ENCODE measurements around the gene WDR37.

The WDR37 gene

DNA sequence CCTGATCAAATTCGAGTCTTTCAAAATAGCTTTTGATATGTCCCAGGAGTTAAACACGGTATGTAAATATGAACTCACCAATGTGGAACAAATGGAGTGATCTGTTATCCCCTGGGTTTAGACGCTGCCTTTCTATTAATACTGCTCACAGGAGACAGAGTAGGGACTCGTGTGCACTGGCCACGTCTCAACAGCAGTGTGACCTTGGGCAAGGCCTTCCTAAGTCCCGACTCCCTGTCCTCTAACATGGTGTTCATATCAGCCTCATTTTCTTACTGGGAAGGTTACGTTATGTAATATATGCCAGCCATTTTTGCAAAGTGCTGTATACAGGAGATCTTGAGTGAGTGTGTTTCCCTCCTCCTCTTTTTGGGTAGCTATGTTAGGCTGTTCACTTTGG is 1.8 kb downstream of the WDR37 start:
- Histone ChIP-seq H3K4me1 (ENCODE audit: insufficient read depth, low read length) (peaks cover 85% of the 10 kb centered on the region), H3K4me2 (ENCODE audit: insufficient read depth, low read length) (peak overlapping the region; percentile 90), H3K79me2 (ENCODE audit: insufficient read depth, low read length) (peaks cover 99% of the 10 kb centered on the region), H2AFZ (ENCODE audit: low read depth, low read length) (no peak overlapping the region), H3K27ac (ENCODE audit: low read length) (peak overlapping the region; percentile 5; the same call in 1 of the 2 replicates), H3K9me3 (ENCODE audit: insufficient read depth, low read length, severe bottlenecking) (no peaks in the 10 kb centered on the region), H3K36me3 (ENCODE audit: insufficient read depth, low read length) (peaks cover 40% of the 10 kb centered on the region), H3K9ac (ENCODE audit: low read depth, low read length) (peak overlapping the region; percentile 99), H4K20me1 (ENCODE audit: insufficient read depth, low read length) (peaks cover 36% of the 10 kb centered on the region), H3K27me3 (ENCODE audit: insufficient read depth, low read length, poor library complexity) (no peaks in the 10 kb centered on the region), H3K4me3 (ENCODE audit: low read depth in 1 of 2, low read length in 2 of 2) (peak overlapping the region; percentile 94 to 100)
- TF ChIP-seq, protein P1, sequence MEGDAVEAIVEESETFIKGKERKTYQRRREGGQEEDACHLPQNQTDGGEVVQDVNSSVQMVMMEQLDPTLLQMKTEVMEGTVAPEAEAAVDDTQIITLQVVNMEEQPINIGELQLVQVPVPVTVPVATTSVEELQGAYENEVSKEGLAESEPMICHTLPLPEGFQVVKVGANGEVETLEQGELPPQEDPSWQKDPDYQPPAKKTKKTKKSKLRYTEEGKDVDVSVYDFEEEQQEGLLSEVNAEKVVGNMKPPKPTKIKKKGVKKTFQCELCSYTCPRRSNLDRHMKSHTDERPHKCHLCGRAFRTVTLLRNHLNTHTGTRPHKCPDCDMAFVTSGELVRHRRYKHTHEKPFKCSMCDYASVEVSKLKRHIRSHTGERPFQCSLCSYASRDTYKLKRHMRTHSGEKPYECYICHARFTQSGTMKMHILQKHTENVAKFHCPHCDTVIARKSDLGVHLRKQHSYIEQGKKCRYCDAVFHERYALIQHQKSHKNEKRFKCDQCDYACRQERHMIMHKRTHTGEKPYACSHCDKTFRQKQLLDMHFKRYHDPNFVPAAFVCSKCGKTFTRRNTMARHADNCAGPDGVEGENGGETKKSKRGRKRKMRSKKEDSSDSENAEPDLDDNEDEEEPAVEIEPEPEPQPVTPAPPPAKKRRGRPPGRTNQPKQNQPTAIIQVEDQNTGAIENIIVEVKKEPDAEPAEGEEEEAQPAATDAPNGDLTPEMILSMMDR (IDR thresholded peaks at IDR 0.05; ENCODE audit: borderline replicate concordance, extremely low read depth, low read length, poor library complexity, severe bottlenecking): no peak
- TF ChIP-seq EZH2 (IDR thresholded peaks at IDR 0.05; ENCODE audit: borderline replicate concordance, low read depth, low read length, severe bottlenecking): no peak
- ATAC-seq (ENCODE audit: insufficient read depth, low read depth) (no peak), DNase-seq (no peak)

DNA sequence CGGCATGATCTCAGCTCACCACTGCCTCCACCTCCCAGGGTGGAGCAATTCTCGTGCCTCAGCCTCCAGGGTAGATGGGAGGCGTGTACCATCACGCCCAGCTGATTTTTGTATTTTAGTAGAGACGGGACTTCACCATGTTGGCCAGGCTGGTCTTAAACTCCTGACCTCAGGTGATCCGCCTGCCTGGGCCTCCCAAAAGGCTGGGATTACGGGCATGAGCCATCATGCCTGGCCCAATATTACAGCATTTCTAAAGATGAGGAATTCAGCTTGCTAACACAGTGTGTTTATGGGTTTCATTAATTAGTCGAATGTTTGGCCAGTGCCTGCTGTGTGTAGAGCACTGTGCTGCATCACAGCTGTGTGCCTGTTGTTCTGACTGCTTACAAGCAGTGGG is 3.7 kb downstream of the WDR37 start:
- Histone ChIP-seq H3K36me3 (ENCODE audit: insufficient read depth, low read length) (peaks cover 30% of the 10 kb centered on the region), H2AFZ (ENCODE audit: low read depth, low read length) (no peak overlapping the region), H3K4me1 (ENCODE audit: insufficient read depth, low read length) (peaks cover 67% of the 10 kb centered on the region), H3K27ac (ENCODE audit: low read length) (no peak overlapping the region), H3K79me2 (ENCODE audit: insufficient read depth, low read length) (peaks cover 98% of the 10 kb centered on the region), H3K9me3 (ENCODE audit: insufficient read depth, low read length, severe bottlenecking) (no peaks in the 10 kb centered on the region), H3K4me3 (ENCODE audit: low read depth in 1 of 2, low read length in 2 of 2) (no peak overlapping the region), H3K4me2 (ENCODE audit: insufficient read depth, low read length) (peak overlapping the region; percentile 3; the same call in 1 of the 2 replicates), H3K9ac (ENCODE audit: low read depth, low read length) (no peak overlapping the region), H4K20me1 (ENCODE audit: insufficient read depth, low read length) (peaks cover 42% of the 10 kb centered on the region), H3K27me3 (ENCODE audit: insufficient read depth, low read length, poor library complexity) (no peaks in the 10 kb centered on the region)
- DNase-seq (no peak), ATAC-seq (ENCODE audit: insufficient read depth, low read depth) (no peak)
- no peak for TF ChIP-seq EZH2 (IDR thresholded peaks at IDR 0.05; ENCODE audit: borderline replicate concordance, low read depth, low read length, severe bottlenecking)
- TF ChIP-seq, protein P1 (IDR thresholded peaks at IDR 0.05; ENCODE audit: borderline replicate concordance, extremely low read depth, low read length, poor library complexity, severe bottlenecking): no peak

DNA sequence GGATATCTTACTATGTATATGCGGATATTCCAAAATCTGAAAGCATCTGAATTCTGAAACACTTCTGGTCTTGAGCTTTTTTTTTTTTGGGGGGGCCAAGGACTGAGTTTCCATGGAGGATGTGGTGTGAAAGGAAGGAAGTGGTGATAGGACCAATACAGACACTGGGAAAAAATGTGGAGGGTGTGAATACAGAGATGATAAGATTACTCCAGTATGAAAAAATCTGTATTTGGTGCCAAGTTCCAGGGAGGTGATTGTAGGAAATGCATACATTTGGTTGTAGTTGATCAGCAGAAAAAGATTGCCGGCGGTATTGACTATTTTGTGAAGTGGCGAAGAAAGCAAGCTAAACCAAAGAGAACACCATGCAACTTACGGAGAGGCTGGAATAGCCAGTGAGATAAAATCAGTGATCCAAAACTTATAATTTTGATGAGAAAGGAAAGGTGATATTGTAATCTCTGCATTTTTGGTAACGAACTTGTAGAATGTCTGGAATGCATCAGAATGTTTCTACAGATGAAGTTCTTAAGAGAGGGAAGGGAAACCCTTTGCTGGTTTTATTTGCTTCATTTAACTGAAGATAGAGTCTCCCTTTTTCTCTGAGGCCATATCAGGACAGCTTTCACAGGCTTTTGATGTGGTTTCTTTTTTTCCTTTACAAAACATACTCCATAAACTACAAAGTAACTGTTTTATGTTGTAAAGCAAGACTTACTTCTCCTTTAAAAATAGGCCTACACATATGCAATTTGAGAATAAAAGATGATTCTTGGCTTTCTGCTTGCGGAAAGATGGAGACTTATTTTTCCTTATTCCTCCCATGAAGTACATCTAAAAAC is 6.0 kb downstream of the WDR37 start:
- TF ChIP-seq EZH2 (IDR thresholded peaks at IDR 0.05; ENCODE audit: borderline replicate concordance, low read depth, low read length, severe bottlenecking): no peak
- TF ChIP-seq, protein P1 (IDR thresholded peaks at IDR 0.05; ENCODE audit: borderline replicate concordance, extremely low read depth, low read length, poor library complexity, severe bottlenecking): no peak
- H3K27me3 ChIP-seq (ENCODE audit: insufficient read depth, low read length, poor library complexity): no peaks in the 10 kb centered on the region
- H3K4me2 ChIP-seq (ENCODE audit: insufficient read depth, low read length): peak overlapping the region; percentile 18
- H3K36me3 ChIP-seq (ENCODE audit: insufficient read depth, low read length): peaks cover 26% of the 10 kb centered on the region
- no peaks in the 10 kb centered on the region for H3K9me3 ChIP-seq (ENCODE audit: insufficient read depth, low read length, severe bottlenecking)
- peaks cover 60% of the 10 kb centered on the region for H3K4me1 ChIP-seq (ENCODE audit: insufficient read depth, low read length)
- 0 out of 2 replicates have a peak overlapping the region, but pooled peaks have one; percentile 2 for H3K9ac ChIP-seq (ENCODE audit: low read depth, low read length)
- H4K20me1 ChIP-seq (ENCODE audit: insufficient read depth, low read length): peaks cover 41% of the 10 kb centered on the region
- peaks cover 82% of the 10 kb centered on the region for H3K79me2 ChIP-seq (ENCODE audit: insufficient read depth, low read length)
- no peak overlapping the region for H2AFZ ChIP-seq (ENCODE audit: low read depth, low read length)
- H3K27ac ChIP-seq (ENCODE audit: low read length): peak overlapping the region; percentile 57
- H3K4me3 ChIP-seq (ENCODE audit: low read depth in 1 of 2, low read length in 2 of 2): no peak overlapping the region
- DNase-seq (no peak), ATAC-seq (ENCODE audit: insufficient read depth, low read depth) (peak; percentile 78)
